ENCODE data around the gene PNPLA8.

DNA sequence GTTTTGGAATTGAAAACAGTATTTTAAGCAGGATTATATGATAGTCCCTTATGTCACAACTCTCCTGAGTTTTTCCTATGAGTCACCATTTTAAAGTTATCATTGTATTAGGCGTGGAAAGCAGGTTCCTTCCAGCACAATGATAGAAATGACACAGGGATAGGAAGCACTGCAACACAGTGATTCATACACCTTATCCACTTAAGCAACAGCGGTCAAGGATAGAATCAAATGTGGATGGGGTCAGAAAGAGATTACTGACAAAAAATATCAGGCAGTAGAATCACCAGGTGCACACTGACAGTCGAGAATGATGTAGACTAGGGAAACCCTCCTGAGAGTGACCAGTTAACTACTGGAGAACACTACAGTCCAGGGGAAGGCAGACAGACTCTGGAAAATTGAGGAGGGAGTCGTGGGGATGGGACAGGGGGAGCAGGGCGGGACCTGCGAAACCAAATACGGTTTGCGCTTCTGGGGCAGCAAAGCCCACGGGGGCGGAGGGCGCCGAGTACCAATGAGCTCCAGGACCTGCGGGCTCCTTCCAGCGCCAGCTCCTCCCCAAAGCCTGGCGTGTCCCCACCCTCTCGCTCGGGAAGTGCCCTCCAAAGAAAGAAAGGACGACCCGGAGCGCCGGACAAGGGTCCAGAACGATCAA is 479 bp downstream of the PNPLA8 start:
- TF ChIP-seq, protein P1, sequence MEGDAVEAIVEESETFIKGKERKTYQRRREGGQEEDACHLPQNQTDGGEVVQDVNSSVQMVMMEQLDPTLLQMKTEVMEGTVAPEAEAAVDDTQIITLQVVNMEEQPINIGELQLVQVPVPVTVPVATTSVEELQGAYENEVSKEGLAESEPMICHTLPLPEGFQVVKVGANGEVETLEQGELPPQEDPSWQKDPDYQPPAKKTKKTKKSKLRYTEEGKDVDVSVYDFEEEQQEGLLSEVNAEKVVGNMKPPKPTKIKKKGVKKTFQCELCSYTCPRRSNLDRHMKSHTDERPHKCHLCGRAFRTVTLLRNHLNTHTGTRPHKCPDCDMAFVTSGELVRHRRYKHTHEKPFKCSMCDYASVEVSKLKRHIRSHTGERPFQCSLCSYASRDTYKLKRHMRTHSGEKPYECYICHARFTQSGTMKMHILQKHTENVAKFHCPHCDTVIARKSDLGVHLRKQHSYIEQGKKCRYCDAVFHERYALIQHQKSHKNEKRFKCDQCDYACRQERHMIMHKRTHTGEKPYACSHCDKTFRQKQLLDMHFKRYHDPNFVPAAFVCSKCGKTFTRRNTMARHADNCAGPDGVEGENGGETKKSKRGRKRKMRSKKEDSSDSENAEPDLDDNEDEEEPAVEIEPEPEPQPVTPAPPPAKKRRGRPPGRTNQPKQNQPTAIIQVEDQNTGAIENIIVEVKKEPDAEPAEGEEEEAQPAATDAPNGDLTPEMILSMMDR (IDR thresholded peaks at IDR 0.05), result no peak
- no peak for TF ChIP-seq EZH2phosphoT487 (IDR thresholded peaks at IDR 0.05)

Data from neural progenitor cell (in vitro differentiated cells).